ENCODE results near the gene CCDC91. TPM values are rescaled to one million over a fixed set of nuclear protein-coding genes. Genes with fewer than 3 reads are reported as not detected.

Gene CCDC91
- total RNA-seq, 4 donors from 2014 or later: 7.2 to 37.6 (median 22.7) TPM

GRCh38 chr12:28569698-28570411, 379.6 kb downstream of the CCDC91 start:
- H3K9me3 ChIP-seq: no peaks in the 10 kb centered on the region
- no peaks in the 10 kb centered on the region for H3K36me3 ChIP-seq
- no peak for DNase-seq
- H3K27me3 ChIP-seq: no peaks in the 10 kb centered on the region
- H3K4me3 ChIP-seq: no peak overlapping the region
- 48 to 63% methylated on average over 3 of the region's 3 CpGs for WGBS, 2 donors
- intact Hi-C loops (cut with DNase I): no loop called here
- TF ChIP-seq POLR2A (IDR thresholded peaks at IDR 0.05) (no peak), CTCF (IDR thresholded peaks at IDR 0.05) (no peak)
- peak overlapping the region in 3 of 4 donors; percentile 10 to 84 (median 68) for H3K27ac ChIP-seq
- peaks cover 0 to 23% (median 7%) of the 10 kb centered on the region in 3 donors for H3K4me1 ChIP-seq

- H3K4me3 ChIP-seq: no peak overlapping the region
- no peak for TF ChIP-seq CTCF (IDR thresholded peaks at IDR 0.05)
- no peak for TF ChIP-seq POLR2A (IDR thresholded peaks at IDR 0.05)
- H3K4me1 ChIP-seq: peaks cover 0 to 23% (median 7%) of the 10 kb centered on the region in 3 donors
- DNase-seq: no peak
- intact Hi-C loops (cut with DNase I): no loop called here
- 81 to 89% methylated on average over 3 of the region's 3 CpGs for WGBS, 2 donors
- no peaks in the 10 kb centered on the region for H3K27me3 ChIP-seq
- H3K9me3 ChIP-seq: no peaks in the 10 kb centered on the region
- H3K36me3 ChIP-seq: no peaks in the 10 kb centered on the region
- peak overlapping the region in 2 of 4 donors; percentile 10 to 68 for H3K27ac ChIP-seq
These were observed 380.6 kb downstream of the CCDC91 start for GRCh38 chr12:28570811-28571210.

GRCh38 chr12:28574746-28575592, 384.7 kb downstream of the CCDC91 start:
- no peaks in the 10 kb centered on the region for H3K27me3 ChIP-seq
- peaks cover 0 to 17% (median 3%) of the 10 kb centered on the region in 3 donors for H3K4me1 ChIP-seq
- intact Hi-C loops (cut with DNase I): no loop called here
- no peak for DNase-seq
- 72 to 87% methylated on average over 5 of the region's 5 CpGs for WGBS, 2 donors
- no peak overlapping the region for H3K4me3 ChIP-seq
- H3K9me3 ChIP-seq: no peaks in the 10 kb centered on the region
- H3K36me3 ChIP-seq: no peaks in the 10 kb centered on the region
- H3K27ac ChIP-seq: peak overlapping the region in 2 of 4 donors; percentile 26 to 52
- no peak for TF ChIP-seq POLR2A (IDR thresholded peaks at IDR 0.05)
- TF ChIP-seq CTCF (IDR thresholded peaks at IDR 0.05): no peak

- no peaks in the 10 kb centered on the region for H3K27me3 ChIP-seq
- TF ChIP-seq CTCF (IDR thresholded peaks at IDR 0.05) (no peak), POLR2A (IDR thresholded peaks at IDR 0.05) (no peak)
- WGBS, 2 donors: 35 to 48% methylated on average over 3 of the region's 3 CpGs
- H3K27ac ChIP-seq: peak overlapping the region in 1 of 4 donors; percentile 47
- no peak overlapping the region for H3K4me3 ChIP-seq
- no peak for DNase-seq
- no peaks in the 10 kb centered on the region for H3K36me3 ChIP-seq
- peaks cover 0 to 11% (median 3%) of the 10 kb centered on the region in 3 donors for H3K4me1 ChIP-seq
- no peaks in the 10 kb centered on the region for H3K9me3 ChIP-seq
- intact Hi-C loops (cut with DNase I): no loop called here
These were observed 385.4 kb downstream of the CCDC91 start for GRCh38 chr12:28575593-28576205.
